Glutamatergic neuron (in vitro differentiated cells): Measurements from ENCODE around the gene HOXA11. TPM values are rescaled to one million over a fixed set of nuclear protein-coding genes. Genes with fewer than 3 reads are reported as not detected.
A peak's percentile ranks its signal among the peaks of the same experiment; 100 is the strongest.

Source experiments
- DNase-seq: peaks from one replicate; pipeline ENCODE4 v3.0.0; 2022
- H3K27ac Mint-ChIP-seq: one replicate; pipeline ENCODE4 v1.8.0; 2020; ENCODE audit warnings: mild to moderate bottlenecking, mixed read lengths, inconsistent platforms; ENCODE audit not compliant: unreplicated experiment
- H3K27me3 Mint-ChIP-seq: one replicate; pipeline ENCODE4 v1.8.0; 2020; ENCODE audit warnings: mild to moderate bottlenecking, moderate library complexity, mixed read lengths, inconsistent platforms; ENCODE audit not compliant: unreplicated experiment
- H3K36me3 Mint-ChIP-seq: one replicate; pipeline ENCODE4 v1.8.0; 2020; ENCODE audit warnings: mild to moderate bottlenecking, mixed read lengths, inconsistent platforms; ENCODE audit not compliant: unreplicated experiment
- H3K4me1 Mint-ChIP-seq: one replicate; pipeline ENCODE4 v1.8.0; 2020; ENCODE audit warnings: mild to moderate bottlenecking, low read depth, mixed read lengths, inconsistent platforms; ENCODE audit not compliant: unreplicated experiment
- H3K4me3 Mint-ChIP-seq: one replicate; pipeline ENCODE4 v1.8.0; 2020; ENCODE audit warnings: mild to moderate bottlenecking, mixed read lengths, inconsistent platforms; ENCODE audit not compliant: unreplicated experiment
- H3K9me3 Mint-ChIP-seq: one replicate; pipeline ENCODE4 v1.8.0; 2020; ENCODE audit warnings: mild to moderate bottlenecking, moderate library complexity, mixed read lengths, inconsistent platforms; ENCODE audit not compliant: unreplicated experiment
- long read RNA-seq: library from polyadenylated mRNA; unstranded; transcript quantifications from one replicate; pipeline ENCODE4 v2.0.0, GENCODE V29; 2020; ENCODE audit not compliant: unreplicated experiment
- total RNA-seq: library from RNA; stranded (reverse); fragmentation: NEBNext Ultra II Directional; extraction: Animal tissue kit (Norgen Biotek cat#: 25700); gene quantifications from one replicate; pipeline ENCODE4 v1.2.1, GENCODE V29; 2021; ENCODE audit not compliant: unreplicated experiment
- TF ChIP-seq, protein P1 (sequence below): fragments of 200-600 bp; sonication (generic); IDR thresholded peaks from one replicate; pipeline ENCODE4 v1.5.0; 2021; ENCODE audit not compliant: partially characterized antibody, unreplicated experiment

The HOXA11 gene
- total RNA-seq: not detected
- long read RNA-seq: 0 reads

GRCh38 chr7:27185013-27185853 lies at the start of gene HOXA11:
TSS of gene HOXA11 (minus strand) at chr7:27185232. CDS start at chr7:27185144, 88 bp downstream.
- Mint-ChIP-seq H3K27me3 (peaks cover 59% of the 10 kb centered on the region), H3K4me1 (peaks cover 3% of the 10 kb centered on the region), H3K36me3 (peaks cover 3% of the 10 kb centered on the region), H3K4me3 (peak within 1 kb of the TSS; percentile 55), H3K9me3 (peaks cover 20% of the 10 kb centered on the region), H3K27ac (no peak within 1 kb of the TSS)
- TF ChIP-seq, protein P1, sequence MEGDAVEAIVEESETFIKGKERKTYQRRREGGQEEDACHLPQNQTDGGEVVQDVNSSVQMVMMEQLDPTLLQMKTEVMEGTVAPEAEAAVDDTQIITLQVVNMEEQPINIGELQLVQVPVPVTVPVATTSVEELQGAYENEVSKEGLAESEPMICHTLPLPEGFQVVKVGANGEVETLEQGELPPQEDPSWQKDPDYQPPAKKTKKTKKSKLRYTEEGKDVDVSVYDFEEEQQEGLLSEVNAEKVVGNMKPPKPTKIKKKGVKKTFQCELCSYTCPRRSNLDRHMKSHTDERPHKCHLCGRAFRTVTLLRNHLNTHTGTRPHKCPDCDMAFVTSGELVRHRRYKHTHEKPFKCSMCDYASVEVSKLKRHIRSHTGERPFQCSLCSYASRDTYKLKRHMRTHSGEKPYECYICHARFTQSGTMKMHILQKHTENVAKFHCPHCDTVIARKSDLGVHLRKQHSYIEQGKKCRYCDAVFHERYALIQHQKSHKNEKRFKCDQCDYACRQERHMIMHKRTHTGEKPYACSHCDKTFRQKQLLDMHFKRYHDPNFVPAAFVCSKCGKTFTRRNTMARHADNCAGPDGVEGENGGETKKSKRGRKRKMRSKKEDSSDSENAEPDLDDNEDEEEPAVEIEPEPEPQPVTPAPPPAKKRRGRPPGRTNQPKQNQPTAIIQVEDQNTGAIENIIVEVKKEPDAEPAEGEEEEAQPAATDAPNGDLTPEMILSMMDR: no peak
- DNase-seq: peak; percentile 12

DNA sequence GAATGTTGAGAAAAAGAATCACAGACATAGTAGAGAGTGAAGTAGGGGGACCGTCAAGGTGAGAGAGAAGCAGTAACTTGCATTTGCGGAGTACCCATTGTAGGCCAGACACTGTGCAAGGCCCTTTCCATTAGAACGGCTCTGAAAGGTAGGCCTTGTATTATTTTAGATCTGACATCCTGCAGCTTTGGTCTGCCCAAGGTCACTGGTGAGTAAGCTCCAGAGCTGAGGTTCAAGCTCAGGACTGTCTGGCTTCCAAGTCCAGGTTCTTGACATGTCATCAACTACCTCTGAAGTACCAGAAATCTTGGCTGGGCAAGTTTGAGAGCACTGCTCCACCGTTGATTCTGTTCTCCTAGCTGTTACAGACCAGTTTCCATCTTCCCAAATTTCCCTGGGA lies 44.4 kb upstream of the HOXA11 start:
- Mint-ChIP-seq H3K4me3 (no peak overlapping the region), H3K27ac (no peak overlapping the region), H3K36me3 (no peaks in the 10 kb centered on the region), H3K9me3 (peaks cover 1% of the 10 kb centered on the region), H3K27me3 (peaks cover 17% of the 10 kb centered on the region), H3K4me1 (peaks cover 1% of the 10 kb centered on the region)
- DNase-seq: no peak
- TF ChIP-seq, protein P1: no peak

- TF ChIP-seq, protein P1: no peak
- DNase-seq: no peak
- Mint-ChIP-seq H3K9me3 (peaks cover 3% of the 10 kb centered on the region), H3K4me1 (peaks cover 1% of the 10 kb centered on the region), H3K36me3 (no peaks in the 10 kb centered on the region), H3K27ac (no peak overlapping the region), H3K27me3 (peaks cover 26% of the 10 kb centered on the region), H3K4me3 (peak overlapping the region; percentile 71)
Measured at GRCh38 chr7:27224983-27225934, 40.2 kb upstream of the HOXA11 start.

DNA sequence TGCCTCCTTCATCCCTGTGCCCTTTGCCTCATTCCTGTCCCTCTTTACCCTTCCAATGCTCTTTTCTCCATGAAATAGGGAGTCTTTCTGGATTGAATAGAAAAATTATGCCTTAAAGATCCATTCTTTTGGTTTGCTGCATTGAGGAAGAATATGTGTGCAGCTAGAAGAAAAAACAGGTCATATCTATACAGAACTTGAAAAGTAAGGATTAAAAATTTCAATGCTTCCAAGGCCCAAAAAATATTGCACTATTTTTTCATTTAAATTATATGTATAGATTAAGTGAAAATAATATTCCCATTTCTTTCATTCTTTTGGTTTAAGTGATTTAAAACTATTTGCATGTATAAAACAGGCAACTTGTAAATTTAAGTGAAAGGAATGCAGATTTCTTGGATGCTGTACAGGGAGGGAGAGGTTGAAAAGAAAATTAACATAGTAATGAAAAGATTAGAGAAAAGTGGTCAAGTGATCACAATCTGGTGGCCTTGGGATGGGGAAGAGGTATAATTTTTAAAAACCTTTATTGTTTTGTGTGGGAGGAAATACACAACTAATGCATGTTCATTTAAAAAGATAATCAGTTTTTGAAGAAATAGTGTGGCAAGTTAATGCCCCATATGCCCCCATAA lies 39.0 kb upstream of the HOXA11 start:
- Mint-ChIP-seq H3K36me3 (no peaks in the 10 kb centered on the region), H3K9me3 (peaks cover 2% of the 10 kb centered on the region), H3K27me3 (peaks cover 32% of the 10 kb centered on the region), H3K4me1 (peaks cover 1% of the 10 kb centered on the region), H3K27ac (no peak overlapping the region), H3K4me3 (no peak overlapping the region)
- TF ChIP-seq, protein P1: no peak
- no peak for DNase-seq
